ENCODE measurements around the gene KIDINS220. TPM values are rescaled to one million over a fixed set of nuclear protein-coding genes. Genes with fewer than 3 reads are reported as not detected.

Gene KIDINS220
- total and polyA plus RNA-seq, 2 experiments from 2014 or later, result 12.8 to 38.2 TPM

DNA sequence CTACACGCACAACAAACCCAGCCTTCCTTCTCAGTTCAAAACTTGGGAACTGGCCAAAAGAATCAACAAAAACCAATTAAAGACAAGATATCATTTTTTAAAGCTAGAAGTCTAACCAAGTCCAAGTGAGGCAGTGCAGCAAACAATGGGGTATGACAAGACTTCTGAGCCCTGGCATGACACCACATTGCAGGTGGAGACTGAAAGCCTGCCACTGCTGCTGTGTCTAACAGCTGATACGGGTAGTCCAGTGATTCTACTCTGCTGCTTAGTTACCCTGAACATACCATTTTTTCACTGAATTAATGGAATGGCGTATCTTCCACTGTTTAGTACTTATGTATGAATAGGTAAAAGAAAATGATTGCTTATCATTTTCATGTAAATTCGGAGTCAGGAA is 47.4 kb upstream of the KIDINS220 start:
- DNase-seq (ENCODE audit: low spot score) (no peak), ATAC-seq (no peak)
- H3K9me2 ChIP-seq (ENCODE audit: insufficient read depth), result no peaks in the 10 kb centered on the region
- H4K20me1 ChIP-seq (replicated peaks; ENCODE audit: insufficient read depth), result no peaks in the 10 kb centered on the region
- Mint-ChIP-seq H3K27ac (no peak overlapping the region), H3K4me1 (peaks cover 23% of the 10 kb centered on the region), H3K36me3 (ENCODE audit: low read depth) (no peaks in the 10 kb centered on the region; the same call in 2 of the 3 replicates), H3K4me3 (no peak overlapping the region), H3K9me3 (no peaks in the 10 kb centered on the region), H3K27me3 (ENCODE audit: insufficient read depth, low read depth, poor library complexity) (peaks cover 1% of the 10 kb centered on the region)
- H3F3A ChIP-seq (replicated peaks; ENCODE audit: low read depth), result no peaks in the 10 kb centered on the region
- no peak overlapping the region for H3K27ac ChIP-seq (ENCODE audit: low read depth)
- H3K4me2 ChIP-seq, result no peak overlapping the region
- H3K27me3 ChIP-seq (ENCODE audit: insufficient read depth), result no peaks in the 10 kb centered on the region
- H3K4me1 ChIP-seq (ENCODE audit: insufficient read depth), result no peaks in the 10 kb centered on the region
- no peaks in the 10 kb centered on the region for H3K79me2 ChIP-seq (replicated peaks; ENCODE audit: insufficient read depth)
- no peaks in the 10 kb centered on the region for H3K36me3 ChIP-seq (ENCODE audit: insufficient read depth)
- H2AFZ ChIP-seq, result no peak overlapping the region
- no peak overlapping the region for H3K4me3 ChIP-seq
- TF ChIP-seq NANOG (IDR thresholded peaks at IDR 0.05; ENCODE audit: borderline replicate concordance), result no peak
- no peak for TF ChIP-seq ZNF114 (CRISPR knock-in tag; IDR thresholded peaks at IDR 0.05)
- TF ChIP-seq EZH2phosphoT487 (IDR thresholded peaks at IDR 0.05; ENCODE audit: unreplicated experiment), result no peak
- no peak for TF ChIP-seq JUNB (IDR thresholded peaks at IDR 0.05; ENCODE audit: unreplicated experiment)
- TF ChIP-seq, protein P1, sequence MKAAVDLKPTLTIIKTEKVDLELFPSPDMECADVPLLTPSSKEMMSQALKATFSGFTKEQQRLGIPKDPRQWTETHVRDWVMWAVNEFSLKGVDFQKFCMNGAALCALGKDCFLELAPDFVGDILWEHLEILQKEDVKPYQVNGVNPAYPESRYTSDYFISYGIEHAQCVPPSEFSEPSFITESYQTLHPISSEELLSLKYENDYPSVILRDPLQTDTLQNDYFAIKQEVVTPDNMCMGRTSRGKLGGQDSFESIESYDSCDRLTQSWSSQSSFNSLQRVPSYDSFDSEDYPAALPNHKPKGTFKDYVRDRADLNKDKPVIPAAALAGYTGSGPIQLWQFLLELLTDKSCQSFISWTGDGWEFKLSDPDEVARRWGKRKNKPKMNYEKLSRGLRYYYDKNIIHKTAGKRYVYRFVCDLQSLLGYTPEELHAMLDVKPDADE (IDR thresholded peaks at IDR 0.05), result no peak
- TF ChIP-seq, protein P2, sequence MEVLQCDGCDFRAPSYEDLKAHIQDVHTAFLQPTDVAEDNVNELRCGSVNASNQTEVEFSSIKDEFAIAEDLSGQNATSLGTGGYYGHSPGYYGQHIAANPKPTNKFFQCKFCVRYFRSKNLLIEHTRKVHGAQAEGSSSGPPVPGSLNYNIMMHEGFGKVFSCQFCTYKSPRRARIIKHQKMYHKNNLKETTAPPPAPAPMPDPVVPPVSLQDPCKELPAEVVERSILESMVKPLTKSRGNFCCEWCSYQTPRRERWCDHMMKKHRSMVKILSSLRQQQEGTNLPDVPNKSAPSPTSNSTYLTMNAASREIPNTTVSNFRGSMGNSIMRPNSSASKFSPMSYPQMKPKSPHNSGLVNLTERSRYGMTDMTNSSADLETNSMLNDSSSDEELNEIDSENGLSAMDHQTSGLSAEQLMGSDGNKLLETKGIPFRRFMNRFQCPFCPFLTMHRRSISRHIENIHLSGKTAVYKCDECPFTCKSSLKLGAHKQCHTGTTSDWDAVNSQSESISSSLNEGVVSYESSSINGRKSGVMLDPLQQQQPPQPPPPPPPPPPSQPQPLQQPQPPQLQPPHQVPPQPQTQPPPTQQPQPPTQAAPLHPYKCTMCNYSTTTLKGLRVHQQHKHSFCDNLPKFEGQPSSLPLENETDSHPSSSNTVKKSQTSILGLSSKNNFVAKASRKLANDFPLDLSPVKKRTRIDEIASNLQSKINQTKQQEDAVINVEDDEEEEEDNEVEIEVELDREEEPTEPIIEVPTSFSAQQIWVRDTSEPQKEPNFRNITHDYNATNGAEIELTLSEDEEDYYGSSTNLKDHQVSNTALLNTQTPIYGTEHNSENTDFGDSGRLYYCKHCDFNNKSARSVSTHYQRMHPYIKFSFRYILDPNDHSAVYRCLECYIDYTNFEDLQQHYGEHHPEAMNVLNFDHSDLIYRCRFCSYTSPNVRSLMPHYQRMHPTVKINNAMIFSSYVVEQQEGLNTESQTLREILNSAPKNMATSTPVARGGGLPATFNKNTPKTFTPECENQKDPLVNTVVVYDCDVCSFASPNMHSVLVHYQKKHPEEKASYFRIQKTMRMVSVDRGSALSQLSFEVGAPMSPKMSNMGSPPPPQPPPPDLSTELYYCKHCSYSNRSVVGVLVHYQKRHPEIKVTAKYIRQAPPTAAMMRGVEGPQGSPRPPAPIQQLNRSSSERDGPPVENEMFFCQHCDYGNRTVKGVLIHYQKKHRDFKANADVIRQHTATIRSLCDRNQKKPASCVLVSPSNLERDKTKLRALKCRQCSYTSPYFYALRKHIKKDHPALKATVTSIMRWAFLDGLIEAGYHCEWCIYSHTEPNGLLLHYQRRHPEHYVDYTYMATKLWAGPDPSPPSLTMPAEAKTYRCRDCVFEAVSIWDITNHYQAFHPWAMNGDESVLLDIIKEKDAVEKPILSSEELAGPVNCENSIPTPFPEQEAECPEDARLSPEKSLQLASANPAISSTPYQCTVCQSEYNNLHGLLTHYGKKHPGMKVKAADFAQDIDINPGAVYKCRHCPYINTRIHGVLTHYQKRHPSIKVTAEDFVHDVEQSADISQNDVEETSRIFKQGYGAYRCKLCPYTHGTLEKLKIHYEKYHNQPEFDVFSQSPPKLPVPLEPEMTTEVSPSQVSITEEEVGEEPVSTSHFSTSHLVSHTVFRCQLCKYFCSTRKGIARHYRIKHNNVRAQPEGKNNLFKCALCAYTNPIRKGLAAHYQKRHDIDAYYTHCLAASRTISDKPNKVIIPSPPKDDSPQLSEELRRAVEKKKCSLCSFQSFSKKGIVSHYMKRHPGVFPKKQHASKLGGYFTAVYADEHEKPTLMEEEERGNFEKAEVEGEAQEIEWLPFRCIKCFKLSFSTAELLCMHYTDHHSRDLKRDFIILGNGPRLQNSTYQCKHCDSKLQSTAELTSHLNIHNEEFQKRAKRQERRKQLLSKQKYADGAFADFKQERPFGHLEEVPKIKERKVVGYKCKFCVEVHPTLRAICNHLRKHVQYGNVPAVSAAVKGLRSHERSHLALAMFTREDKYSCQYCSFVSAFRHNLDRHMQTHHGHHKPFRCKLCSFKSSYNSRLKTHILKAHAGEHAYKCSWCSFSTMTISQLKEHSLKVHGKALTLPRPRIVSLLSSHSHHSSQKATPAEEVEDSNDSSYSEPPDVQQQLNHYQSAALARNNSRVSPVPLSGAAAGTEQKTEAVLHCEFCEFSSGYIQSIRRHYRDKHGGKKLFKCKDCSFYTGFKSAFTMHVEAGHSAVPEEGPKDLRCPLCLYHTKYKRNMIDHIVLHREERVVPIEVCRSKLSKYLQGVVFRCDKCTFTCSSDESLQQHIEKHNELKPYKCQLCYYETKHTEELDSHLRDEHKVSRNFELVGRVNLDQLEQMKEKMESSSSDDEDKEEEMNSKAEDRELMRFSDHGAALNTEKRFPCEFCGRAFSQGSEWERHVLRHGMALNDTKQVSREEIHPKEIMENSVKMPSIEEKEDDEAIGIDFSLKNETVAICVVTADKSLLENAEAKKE (CRISPR knock-in tag; IDR thresholded peaks at IDR 0.05), result no peak

Measured in GM23338 (cell line).